HepG2 (cell line): Measurements from ENCODE around the gene NEMF. TPM values are rescaled to one million over a fixed set of nuclear protein-coding genes. Genes with fewer than 3 reads are reported as not detected.

ENCODE experiments used
- ATF6 ChIP-seq: sonication (generic); formaldehyde crosslinking; conservative IDR thresholded peaks from 2 replicates; pipeline ENCODE4 v1.4.0; 2020; ENCODE audit warnings: missing genetic modification reagents
- EP300 ChIP-seq, 3 experiments: sonication (generic) in 1 of 3; formaldehyde crosslinking in 1 of 3; IDR thresholded peaks; 2 replicates each; pipeline versions ENCODE4 v1.5.1 to v1.6.1; 2011 to 2020; ENCODE audit warnings: low read depth in 2 of 3, low read length in 2 of 3, borderline replicate concordance in 1 of 3, improper control_type of control experiment in 1 of 3, mild to moderate bottlenecking in 1 of 3, missing genetic modification reagents in 1 of 3, moderate library complexity in 1 of 3
- FOXO1 ChIP-seq: sonication (generic); formaldehyde crosslinking; IDR thresholded peaks from 2 replicates; pipeline ENCODE4 v1.4.0; 2020; ENCODE audit warnings: missing genetic modification reagents
- HIVEP1 ChIP-seq: sonication (generic); formaldehyde crosslinking; IDR thresholded peaks from 2 replicates; pipeline ENCODE4 v1.4.0; 2020; ENCODE audit warnings: mild to moderate bottlenecking, missing genetic modification reagents
- IRF9 ChIP-seq: sonication (generic); formaldehyde crosslinking; IDR thresholded peaks from 2 replicates; pipeline ENCODE4 v1.8.0; 2022; ENCODE audit warnings: missing genetic modification reagents, mild to moderate bottlenecking, borderline replicate concordance
- JUNB ChIP-seq: sonication (generic); formaldehyde crosslinking; IDR thresholded peaks from 2 replicates; pipeline ENCODE4 v1.8.0; 2022; ENCODE audit warnings: missing genetic modification reagents, mild to moderate bottlenecking, borderline replicate concordance
- KDM1A ChIP-seq: IDR thresholded peaks from 2 replicates; pipeline ENCODE4 v1.6.1; 2016; ENCODE audit warnings: missing compliant biosample characterization
- MAF1 ChIP-seq: sonication (generic); formaldehyde crosslinking; IDR thresholded peaks from 2 replicates; pipeline ENCODE4 v1.5.0; 2020; ENCODE audit warnings: missing genetic modification reagents, borderline replicate concordance
- MTA1 ChIP-seq: sonication (generic); formaldehyde crosslinking; IDR thresholded peaks from 2 replicates; pipeline ENCODE4 v1.4.0; 2020; ENCODE audit warnings: missing genetic modification reagents, mild to moderate bottlenecking, borderline replicate concordance
- PATZ1 ChIP-seq: sonication (generic); formaldehyde crosslinking; IDR thresholded peaks from 2 replicates; pipeline ENCODE4 v1.4.0; 2020; ENCODE audit warnings: missing genetic modification reagents
- ZBED4 ChIP-seq: sonication (generic); formaldehyde crosslinking; IDR thresholded peaks from 2 replicates; pipeline ENCODE4 v1.4.0; 2020; ENCODE audit warnings: missing genetic modification reagents, borderline replicate concordance
- ZFAT ChIP-seq: sonication (generic); formaldehyde crosslinking; conservative IDR thresholded peaks from 2 replicates; pipeline ENCODE4 v1.8.1; 2023; ENCODE audit warnings: missing genetic modification reagents, inconsistent platforms
- ZFX ChIP-seq: sonication (generic); formaldehyde crosslinking; IDR thresholded peaks from 2 replicates; pipeline ENCODE4 v1.4.0; 2020; ENCODE audit warnings: mild to moderate bottlenecking, low read depth, missing genetic modification reagents, moderate library complexity
- ZNF101 ChIP-seq: sonication (generic); formaldehyde crosslinking; IDR thresholded peaks from 2 replicates; pipeline ENCODE4 v1.4.0; 2020; ENCODE audit warnings: mild to moderate bottlenecking, low read depth, missing genetic modification reagents, borderline replicate concordance
- ZNF75D ChIP-seq: sonication (generic); formaldehyde crosslinking; IDR thresholded peaks from 2 replicates; pipeline ENCODE4 v1.8.1; 2023; ENCODE audit warnings: missing genetic modification reagents, mild to moderate bottlenecking, borderline replicate concordance
- ZSCAN31 ChIP-seq: sonication (generic); formaldehyde crosslinking; IDR thresholded peaks from 2 replicates; pipeline ENCODE4 v1.5.0; 2020; ENCODE audit warnings: low read depth, mild to moderate bottlenecking, missing genetic modification reagents
- polyA plus RNA-seq, 8 experiments: library from polyadenylated mRNA; depleted of rRNA in 3 of 8; stranded (reverse) in 7 of 8; unstranded in 1 of 8; fragments of >200 nt; fragmentation: Illumina TruSeq in 4 of 8; extraction: Trizol in 4 of 8; gene quantifications; 2 replicates each; pipeline versions ENCODE4 v1.2.1 to v1.2.3, GENCODE V29; 2011 to 2016; ENCODE audit warnings: low read depth in 4 of 8, missing spikeins in 1 of 8, mixed read lengths in 1 of 8; ENCODE audit not compliant: insufficient read depth in 1 of 8
- total RNA-seq, 5 experiments: library from RNA; depleted of rRNA; stranded (reverse); fragments of >200 nt; fragmentation: Illumina TruSeq; extraction: Trizol; gene quantifications; 2 replicates each; pipeline ENCODE4 v1.2.3, GENCODE V29; 2016; ENCODE audit warnings: low read depth in 1 of 5

NEMF gene
- total and polyA plus RNA-seq, 2 of the 13 experiments (the other 11 are each of a cell fraction or from before 2014, with no cell fraction given), result 21.3 to 57.9 TPM

- TF ChIP-seq PATZ1 (CRISPR knock-in tag) (no peak; the same call in 1 of the 2 replicates), MTA1 (CRISPR knock-in tag) (peak; percentile 81; the same call in 1 of the 2 replicates), KDM1A (no peak), ZFX (CRISPR knock-in tag) (peak; percentile 91), EP300 (IDR thresholded peaks at IDR 0.05; ENCODE audit: low read depth in 2 of 2, low read length in 2 of 2) (peak in 1 of 2 experiments; percentile 17; a peak in 1 of 4 replicates), EP300 (CRISPR knock-in tag; IDR thresholded peaks at IDR 0.05; ENCODE audit: borderline replicate concordance) (no peak), ZBED4 (CRISPR knock-in tag) (no peak; the same call in none of the 2 replicates), MAF1 (CRISPR knock-in tag) (no peak), FOXO1 (CRISPR knock-in tag) (peak; percentile 17; the same call in 1 of the 2 replicates), HIVEP1 (peak; percentile 57; the same call in 1 of the 2 replicates), ATF6 (peak; percentile 27; the same call in 1 of the 2 replicates), ZNF101 (CRISPR knock-in tag) (peak; percentile 80; the same call in 1 of the 2 replicates), ZSCAN31 (CRISPR knock-in tag) (no peak), IRF9 (CRISPR knock-in tag) (peak; percentile 68; the same call in 1 of the 2 replicates), ZFAT (peak; percentile 99), JUNB (no peak), ZNF75D (no peak)
Measured at GRCh38 chr14:49892636-49893308, 40.2 kb upstream of the NEMF start, which contains the start of gene ARF6 (continued).
